Esophagus squamous epithelium (tissue), 4 donors: ENCODE data around the gene CRNN.
A peak's percentile ranks its signal among the peaks of the same experiment; 100 is the strongest.

ENCODE experiments used
- POLR2A ChIP-seq, 4 donors: fragments of 450-650 bp; IDR thresholded peaks; one replicate each; pipeline ENCODE4 v1.6.1; 2017; ENCODE audit warnings: antibody characterized with exemption in 4 of 4, mild to moderate bottlenecking in 4 of 4, moderate library complexity in 3 of 4
- TF ChIP-seq, protein P1 (sequence below), 6 experiments: fragments of 450-650 bp in 4 of 6; fragments of 200-600 bp in 2 of 6; sonication (generic) in 2 of 6; IDR thresholded peaks; one replicate each; pipeline ENCODE4 v1.5.1; 2016 to 2019; ENCODE audit warnings: antibody characterized with exemption in 6 of 6, mild to moderate bottlenecking in 4 of 6, moderate library complexity in 4 of 6

DNA sequence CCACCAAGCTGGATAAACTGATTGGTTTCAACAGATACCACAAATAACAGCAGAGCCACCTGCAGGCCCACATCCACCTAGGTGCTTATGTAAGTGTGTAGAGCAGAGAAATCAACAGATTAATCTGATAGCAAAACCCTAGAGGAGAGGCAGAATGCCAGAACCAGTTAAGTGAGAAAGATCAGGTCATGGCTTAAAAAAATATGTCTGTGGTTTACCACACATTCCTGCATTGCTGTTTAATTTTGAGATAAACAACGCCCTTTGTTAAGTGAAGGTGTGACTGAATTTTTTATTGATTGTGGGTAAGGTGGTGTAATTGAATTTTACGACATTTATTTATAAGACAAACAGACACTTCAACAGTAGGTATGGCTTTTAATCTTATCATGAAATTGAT is 21.2 kb downstream of the CRNN start:
- TF ChIP-seq, protein P1, sequence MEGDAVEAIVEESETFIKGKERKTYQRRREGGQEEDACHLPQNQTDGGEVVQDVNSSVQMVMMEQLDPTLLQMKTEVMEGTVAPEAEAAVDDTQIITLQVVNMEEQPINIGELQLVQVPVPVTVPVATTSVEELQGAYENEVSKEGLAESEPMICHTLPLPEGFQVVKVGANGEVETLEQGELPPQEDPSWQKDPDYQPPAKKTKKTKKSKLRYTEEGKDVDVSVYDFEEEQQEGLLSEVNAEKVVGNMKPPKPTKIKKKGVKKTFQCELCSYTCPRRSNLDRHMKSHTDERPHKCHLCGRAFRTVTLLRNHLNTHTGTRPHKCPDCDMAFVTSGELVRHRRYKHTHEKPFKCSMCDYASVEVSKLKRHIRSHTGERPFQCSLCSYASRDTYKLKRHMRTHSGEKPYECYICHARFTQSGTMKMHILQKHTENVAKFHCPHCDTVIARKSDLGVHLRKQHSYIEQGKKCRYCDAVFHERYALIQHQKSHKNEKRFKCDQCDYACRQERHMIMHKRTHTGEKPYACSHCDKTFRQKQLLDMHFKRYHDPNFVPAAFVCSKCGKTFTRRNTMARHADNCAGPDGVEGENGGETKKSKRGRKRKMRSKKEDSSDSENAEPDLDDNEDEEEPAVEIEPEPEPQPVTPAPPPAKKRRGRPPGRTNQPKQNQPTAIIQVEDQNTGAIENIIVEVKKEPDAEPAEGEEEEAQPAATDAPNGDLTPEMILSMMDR (IDR thresholded peaks at IDR 0.05): peak in 1 of 6 experiments; percentile 37
- no peak for TF ChIP-seq POLR2A (IDR thresholded peaks at IDR 0.05)
